HG03565 (cell line): ENCODE data around the gene TBXAS1.
A peak's percentile ranks its signal among the peaks of the same experiment; 100 is the strongest.

ENCODE experiments used
- ATAC-seq: cut with Tn5 transposase; IDR thresholded peaks from one replicate; pipeline ENCODE4 v1.9.1; 2021; ENCODE audit warnings: mild to moderate bottlenecking, moderate library complexity; ENCODE audit not compliant: unreplicated experiment

Gene TBXAS1

GRCh38 chr7:139995017-139995915 is 166.2 kb downstream of the TBXAS1 start:
- ATAC-seq, result no peak

- ATAC-seq, result no peak
Measured at GRCh38 chr7:139998572-139998971, 169.5 kb downstream of the TBXAS1 start.

GRCh38 chr7:139999516-139999915 is 170.5 kb downstream of the TBXAS1 start:
- ATAC-seq, result no peak

- ATAC-seq, result no peak
Measured at GRCh38 chr7:140000666-140001268, 171.7 kb downstream of the TBXAS1 start.

- peak; percentile 30 for ATAC-seq
Measured at GRCh38 chr7:140003913-140004382, 174.9 kb downstream of the TBXAS1 start.

GRCh38 chr7:140004672-140005071 is 175.6 kb downstream of the TBXAS1 start:
- ATAC-seq, result no peak

- no peak for ATAC-seq
Measured at GRCh38 chr7:140005341-140005740, 176.3 kb downstream of the TBXAS1 start.

- no peak for ATAC-seq
Measured at GRCh38 chr7:140005754-140006503, 176.9 kb downstream of the TBXAS1 start.

- no peak for ATAC-seq
Measured at GRCh38 chr7:140006600-140006999, 177.5 kb downstream of the TBXAS1 start.

- ATAC-seq, result no peak
Measured at GRCh38 chr7:140007051-140007690, 178.1 kb downstream of the TBXAS1 start.

GRCh38 chr7:140008755-140009610 is 179.9 kb downstream of the TBXAS1 start:
- no peak for ATAC-seq

GRCh38 chr7:140009735-140010134 is 180.7 kb downstream of the TBXAS1 start:
- no peak for ATAC-seq

GRCh38 chr7:140010194-140010895 is 181.3 kb downstream of the TBXAS1 start:
- ATAC-seq, result no peak

- ATAC-seq, result no peak
Measured at GRCh38 chr7:140013676-140014075, 184.6 kb downstream of the TBXAS1 start.

- ATAC-seq, result no peak
Measured at GRCh38 chr7:140014123-140014522, 185.1 kb downstream of the TBXAS1 start.

- ATAC-seq, result no peak
Measured at GRCh38 chr7:140015471-140015970, 186.5 kb downstream of the TBXAS1 start.

- ATAC-seq, result no peak
Measured at GRCh38 chr7:140016540-140016939, 187.5 kb downstream of the TBXAS1 start.

GRCh38 chr7:140017034-140017433 is 188.0 kb downstream of the TBXAS1 start:
- ATAC-seq, result no peak

GRCh38 chr7:140017543-140017942 is 188.5 kb downstream of the TBXAS1 start:
- ATAC-seq, result no peak
